ENCODE measurements around the gene BICD2.

BICD2 gene

DNA sequence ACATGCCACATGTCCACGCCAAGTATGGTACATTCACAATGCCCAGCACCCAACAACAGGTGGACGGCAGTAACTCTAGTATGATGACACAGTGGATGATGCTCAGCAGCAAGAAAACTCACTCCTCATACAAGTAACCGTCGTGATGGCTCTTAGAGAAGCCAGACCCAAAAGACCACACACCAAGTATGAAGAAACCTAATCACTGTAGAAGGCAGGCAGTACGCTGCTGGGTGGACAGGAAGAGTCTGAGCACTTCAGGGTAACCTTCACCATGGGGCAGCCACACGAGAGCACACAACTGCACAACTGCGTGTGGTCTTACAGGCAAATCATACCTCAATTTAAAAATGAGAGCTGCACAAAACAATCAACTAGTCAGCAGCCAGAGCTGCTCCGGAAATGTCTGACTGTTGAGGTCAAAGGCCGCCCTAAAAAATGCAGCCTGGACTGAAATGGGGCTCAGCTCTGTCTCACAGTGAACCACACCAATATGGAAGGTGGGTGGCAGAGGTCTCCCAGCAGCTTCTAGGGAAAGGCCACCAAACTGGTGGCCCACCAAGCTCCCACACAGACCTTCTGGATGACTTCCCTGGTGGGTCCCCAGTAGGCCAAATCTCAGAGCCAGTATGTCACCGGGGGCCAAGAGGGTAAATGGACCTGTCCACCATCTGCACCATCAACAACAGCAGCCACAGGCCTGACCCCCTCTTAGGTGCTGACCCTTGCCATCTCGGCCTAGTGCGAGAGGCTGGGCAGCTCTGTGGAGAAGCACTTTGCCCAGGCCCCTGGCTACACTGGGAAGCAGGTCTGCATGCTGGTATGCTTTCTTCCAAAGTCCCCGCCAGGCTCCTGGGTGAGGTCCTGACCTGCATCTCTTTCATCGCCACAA is 17.8 kb downstream of the BICD2 start:
- no peak for TF ChIP-seq ZNF274 (IDR thresholded peaks at IDR 0.05; ENCODE audit: low read depth, low read length)
- H3K4me3 ChIP-seq (ENCODE audit: low read length), result no peak overlapping the region

DNA sequence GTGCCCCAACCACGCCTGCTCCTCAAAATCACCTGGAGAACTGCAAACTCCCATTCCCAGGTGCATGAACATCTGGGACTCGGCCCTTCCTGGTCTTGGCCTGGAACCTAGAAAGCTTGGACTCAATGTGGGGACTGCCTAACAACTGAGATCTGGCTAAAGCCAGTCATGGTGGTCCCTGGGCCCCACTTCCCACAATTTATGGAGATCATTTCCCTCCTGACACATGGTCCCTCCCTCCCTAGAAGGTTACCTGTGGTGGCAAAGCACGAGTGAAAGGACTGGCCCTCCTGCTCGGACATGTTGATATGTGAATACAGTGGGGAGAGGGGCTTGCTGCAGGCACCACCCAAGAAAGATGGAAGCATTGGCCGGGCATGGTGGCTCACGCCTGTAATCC is 18.8 kb downstream of the BICD2 start:
- no peak overlapping the region for H3K4me3 ChIP-seq (ENCODE audit: low read length)
- TF ChIP-seq ZNF274 (IDR thresholded peaks at IDR 0.05; ENCODE audit: low read depth, low read length), result no peak

DNA sequence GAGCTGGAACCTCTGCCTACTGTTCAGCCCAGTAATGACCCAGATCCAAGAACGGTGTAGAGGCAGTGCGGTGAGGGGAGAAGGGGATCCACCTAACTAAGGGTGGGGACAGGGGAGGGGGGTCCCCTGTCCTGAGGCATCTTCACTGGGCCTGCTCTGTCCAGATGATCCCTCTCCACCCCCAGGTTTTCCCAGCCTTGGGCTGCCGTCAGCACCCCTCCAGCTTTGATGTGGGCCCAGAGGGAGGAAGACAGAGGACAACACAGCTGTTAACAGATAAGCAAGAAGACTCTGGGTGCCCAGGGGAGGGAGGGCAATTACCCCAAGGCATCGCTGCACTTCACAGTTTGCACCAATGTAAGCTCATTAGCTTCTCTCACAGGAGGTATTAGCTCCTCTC is 19.3 kb downstream of the BICD2 start:
- H3K4me3 ChIP-seq (ENCODE audit: low read length), result no peak overlapping the region
- no peak for TF ChIP-seq ZNF274 (IDR thresholded peaks at IDR 0.05; ENCODE audit: low read depth, low read length)

DNA sequence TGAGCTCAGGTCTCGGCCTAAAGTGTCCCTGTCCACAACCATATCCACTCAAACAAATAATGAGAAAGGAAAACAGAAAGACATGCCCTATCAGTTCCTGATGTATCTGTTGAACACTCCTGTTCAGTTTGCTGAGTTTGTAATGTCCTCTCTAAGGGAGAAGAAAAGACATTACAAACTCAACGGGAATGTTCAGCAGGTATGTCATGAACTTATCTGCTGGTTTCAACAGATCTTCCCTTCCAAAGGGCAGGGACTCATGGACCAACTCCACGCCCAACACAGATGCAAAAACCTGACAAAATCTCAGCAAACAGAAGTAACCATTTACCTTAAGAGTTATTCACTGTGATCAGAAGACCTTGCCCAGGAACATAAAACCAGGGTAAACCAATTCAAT is 23.7 kb downstream of the BICD2 start:
- TF ChIP-seq ZNF274 (IDR thresholded peaks at IDR 0.05; ENCODE audit: low read depth, low read length), result no peak

DNA sequence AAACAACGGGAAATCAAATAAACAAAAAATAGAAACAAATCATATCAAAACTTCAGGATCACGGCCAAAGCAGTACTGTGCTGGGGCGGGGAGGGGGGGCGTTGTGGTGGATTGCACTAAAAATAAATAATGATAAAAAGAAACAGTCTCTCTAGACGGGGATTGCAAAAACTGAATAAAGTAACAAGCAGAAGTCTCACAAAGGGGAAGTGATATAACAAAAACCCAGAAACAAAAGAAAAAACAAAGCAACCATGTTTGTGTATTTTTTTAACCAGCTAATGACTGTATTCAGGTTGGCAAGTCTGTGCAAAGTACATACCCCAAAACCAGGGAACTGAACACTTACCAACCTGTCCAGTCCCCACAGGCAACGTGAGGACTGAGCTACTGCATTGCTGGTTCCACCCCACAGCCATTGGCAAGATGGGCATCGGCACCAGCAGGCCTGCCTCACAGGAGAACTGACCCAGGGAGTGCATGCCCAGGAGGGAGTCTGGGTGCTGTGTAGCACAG is 24.1 kb downstream of the BICD2 start:
- no peak overlapping the region for H3K4me3 ChIP-seq (ENCODE audit: low read length)
- no peak for TF ChIP-seq ZNF274 (IDR thresholded peaks at IDR 0.05; ENCODE audit: low read depth, low read length)

More for the DNA sequence above, 23.7 kb downstream of the BICD2 start:
- H3K4me3 ChIP-seq (ENCODE audit: low read length), result no peak overlapping the region

DNA sequence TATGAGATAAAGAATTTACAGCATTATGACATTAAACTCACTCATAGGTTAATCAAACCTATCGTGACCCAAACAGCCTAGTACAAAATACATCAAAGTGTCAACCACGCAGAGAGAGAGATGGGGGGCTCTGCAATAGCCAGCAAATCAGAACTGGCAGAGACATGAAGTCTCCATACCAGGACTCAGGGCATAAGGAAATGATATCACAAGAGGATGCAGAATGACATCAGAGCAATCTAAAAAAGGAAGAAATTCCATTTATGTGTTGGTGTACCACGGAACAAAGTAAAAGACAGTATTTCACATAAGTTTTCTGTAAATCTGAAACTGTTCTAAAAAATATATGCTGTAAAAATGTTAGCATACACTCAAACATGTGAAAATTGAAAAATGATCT is 24.6 kb downstream of the BICD2 start:
- no peak for TF ChIP-seq ZNF274 (IDR thresholded peaks at IDR 0.05; ENCODE audit: low read depth, low read length)
- H3K4me3 ChIP-seq (ENCODE audit: low read length), result no peak overlapping the region

DNA sequence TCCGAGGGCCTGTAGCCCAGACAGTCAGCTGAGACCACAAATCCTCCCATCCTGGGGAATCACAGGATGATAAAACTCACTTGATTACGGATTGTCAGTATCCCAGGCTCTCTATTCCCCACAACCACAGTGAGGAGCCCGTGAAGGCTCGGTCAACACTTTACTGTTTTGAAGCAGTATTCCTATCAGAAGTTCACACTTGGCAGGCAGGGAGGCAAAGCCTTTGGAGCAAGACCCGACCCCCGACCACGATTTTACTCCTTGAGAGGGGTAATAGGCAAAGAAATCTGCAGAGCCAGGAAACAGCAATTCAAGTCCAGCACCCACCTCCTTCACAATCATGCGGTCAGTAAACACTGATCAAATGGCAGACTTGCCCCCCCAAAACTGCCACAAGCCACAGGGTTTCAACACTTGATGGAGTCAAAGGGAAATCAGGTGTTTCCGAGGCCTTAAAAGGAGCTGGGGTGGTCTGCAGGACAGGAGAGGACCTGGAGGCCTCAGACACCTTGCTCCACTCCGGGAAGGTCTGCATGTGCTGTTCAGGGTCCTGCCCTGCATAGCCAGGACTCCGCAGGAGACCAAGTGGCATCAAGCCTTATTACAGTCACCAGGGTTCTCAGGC is 25.2 kb downstream of the BICD2 start:
- no peak for TF ChIP-seq ZNF274 (IDR thresholded peaks at IDR 0.05; ENCODE audit: low read depth, low read length)
- H3K4me3 ChIP-seq (ENCODE audit: low read length), result no peak overlapping the region

DNA sequence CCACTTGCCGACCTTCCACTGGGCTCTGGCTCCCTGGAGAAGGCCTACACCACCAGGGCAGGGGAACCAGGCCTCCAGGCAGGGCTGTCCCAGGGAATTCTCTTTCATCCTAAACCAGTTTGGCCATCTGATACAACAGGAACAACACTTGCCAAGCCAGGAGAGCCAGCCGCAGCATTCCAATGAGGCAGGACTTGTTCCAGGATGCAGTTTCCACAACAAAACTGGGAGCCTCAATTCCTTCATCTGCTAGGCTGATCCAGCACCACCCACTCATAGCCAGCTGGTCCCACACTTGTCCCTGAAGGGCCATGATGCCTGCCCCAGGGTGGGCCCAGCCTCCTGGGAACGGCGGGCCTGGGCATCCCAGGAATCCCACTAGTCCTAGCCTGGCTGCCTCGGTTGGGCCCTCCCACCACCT is 26.0 kb downstream of the BICD2 start:
- no peak overlapping the region for H3K4me3 ChIP-seq (ENCODE audit: low read length)
- no peak for TF ChIP-seq ZNF274 (IDR thresholded peaks at IDR 0.05; ENCODE audit: low read depth, low read length)

DNA sequence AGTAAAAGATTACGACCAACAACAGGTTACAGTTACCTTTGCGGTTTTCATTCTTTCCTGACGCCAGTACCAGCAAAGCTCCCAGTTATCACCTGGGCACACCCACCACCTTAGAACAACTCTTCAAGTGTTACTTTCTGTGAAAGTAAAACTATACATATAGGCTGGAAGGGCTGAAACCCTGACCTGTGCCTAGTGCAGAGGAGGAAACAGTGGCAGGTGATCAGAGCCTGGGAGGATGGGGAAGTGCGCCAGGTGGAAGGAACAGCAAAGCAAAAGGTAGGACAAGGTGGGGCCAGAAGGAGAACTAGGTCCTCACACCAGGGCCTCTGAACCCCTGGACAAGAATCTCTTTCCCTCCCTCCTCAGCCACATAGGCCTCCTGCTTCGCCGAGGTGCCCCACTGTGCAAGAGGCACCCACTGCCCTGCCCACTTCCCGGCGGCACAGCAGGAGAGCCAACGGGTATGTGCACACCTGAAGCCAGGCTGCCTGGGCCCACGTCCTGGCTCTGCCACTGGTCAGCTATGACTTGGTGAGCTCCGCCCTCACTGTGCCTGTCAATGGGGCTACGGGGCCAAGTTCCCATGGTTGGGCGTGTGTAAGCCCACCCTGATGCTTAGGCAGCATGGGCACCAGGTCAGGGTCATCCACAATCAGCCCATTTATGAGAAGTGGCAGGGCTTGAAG is 26.9 kb downstream of the BICD2 start:
- H3K4me3 ChIP-seq (ENCODE audit: low read length), result no peak overlapping the region
- no peak for TF ChIP-seq ZNF274 (IDR thresholded peaks at IDR 0.05; ENCODE audit: low read depth, low read length)

DNA sequence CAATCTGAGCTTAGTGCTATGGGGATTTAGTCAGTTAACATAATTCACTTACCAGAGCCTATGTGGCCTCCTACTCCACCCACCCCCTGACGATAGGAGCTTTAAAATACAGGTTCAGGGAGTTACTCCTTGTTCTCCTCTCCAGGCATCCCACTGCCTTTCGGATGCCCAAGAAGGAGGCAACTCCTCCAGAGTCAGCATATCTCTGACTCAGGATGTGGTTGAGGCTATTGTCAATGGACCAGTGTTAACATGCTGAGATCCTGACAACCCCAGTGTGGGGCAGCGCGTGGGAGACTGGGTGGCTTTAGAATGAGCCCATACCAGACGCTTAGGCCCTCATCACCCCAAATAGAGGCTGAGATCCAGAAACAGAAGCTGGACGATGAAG is 27.4 kb downstream of the BICD2 start:
- H3K4me3 ChIP-seq (ENCODE audit: low read length), result no peak overlapping the region
- no peak for TF ChIP-seq ZNF274 (IDR thresholded peaks at IDR 0.05; ENCODE audit: low read depth, low read length)

DNA sequence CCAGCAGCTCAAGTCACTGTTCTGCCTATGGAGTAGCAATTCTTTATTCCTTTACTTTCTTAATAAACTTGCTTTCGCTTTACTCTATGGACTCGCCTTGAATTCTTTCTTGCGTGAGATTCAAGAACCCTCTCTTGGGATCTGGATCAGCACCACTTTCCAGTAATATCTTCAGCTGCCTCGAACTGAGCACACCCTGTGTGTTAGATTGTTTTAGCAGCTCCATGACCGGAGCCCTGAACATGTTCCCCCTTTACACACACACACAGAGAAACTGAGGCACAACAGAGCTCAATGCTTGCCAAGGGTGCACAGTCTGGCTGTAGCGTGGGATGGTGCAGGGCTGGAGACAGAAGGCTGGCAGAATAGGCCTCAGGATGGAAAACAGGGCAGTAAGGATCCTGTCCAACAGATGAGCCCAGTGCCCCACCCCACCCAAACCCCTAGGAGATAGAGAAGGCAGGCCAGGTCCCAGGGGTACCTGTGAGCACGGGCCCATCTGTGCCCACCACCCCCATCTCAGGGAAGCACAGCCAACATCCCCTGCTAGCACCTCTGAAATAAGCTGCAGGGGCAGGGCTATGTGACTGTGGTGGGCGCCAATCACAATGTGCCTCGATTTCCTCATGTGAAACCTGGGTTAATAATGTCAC is 27.9 kb downstream of the BICD2 start:
- H3K4me3 ChIP-seq (ENCODE audit: low read length), result no peak overlapping the region
- no peak for TF ChIP-seq ZNF274 (IDR thresholded peaks at IDR 0.05; ENCODE audit: low read depth, low read length)

DNA sequence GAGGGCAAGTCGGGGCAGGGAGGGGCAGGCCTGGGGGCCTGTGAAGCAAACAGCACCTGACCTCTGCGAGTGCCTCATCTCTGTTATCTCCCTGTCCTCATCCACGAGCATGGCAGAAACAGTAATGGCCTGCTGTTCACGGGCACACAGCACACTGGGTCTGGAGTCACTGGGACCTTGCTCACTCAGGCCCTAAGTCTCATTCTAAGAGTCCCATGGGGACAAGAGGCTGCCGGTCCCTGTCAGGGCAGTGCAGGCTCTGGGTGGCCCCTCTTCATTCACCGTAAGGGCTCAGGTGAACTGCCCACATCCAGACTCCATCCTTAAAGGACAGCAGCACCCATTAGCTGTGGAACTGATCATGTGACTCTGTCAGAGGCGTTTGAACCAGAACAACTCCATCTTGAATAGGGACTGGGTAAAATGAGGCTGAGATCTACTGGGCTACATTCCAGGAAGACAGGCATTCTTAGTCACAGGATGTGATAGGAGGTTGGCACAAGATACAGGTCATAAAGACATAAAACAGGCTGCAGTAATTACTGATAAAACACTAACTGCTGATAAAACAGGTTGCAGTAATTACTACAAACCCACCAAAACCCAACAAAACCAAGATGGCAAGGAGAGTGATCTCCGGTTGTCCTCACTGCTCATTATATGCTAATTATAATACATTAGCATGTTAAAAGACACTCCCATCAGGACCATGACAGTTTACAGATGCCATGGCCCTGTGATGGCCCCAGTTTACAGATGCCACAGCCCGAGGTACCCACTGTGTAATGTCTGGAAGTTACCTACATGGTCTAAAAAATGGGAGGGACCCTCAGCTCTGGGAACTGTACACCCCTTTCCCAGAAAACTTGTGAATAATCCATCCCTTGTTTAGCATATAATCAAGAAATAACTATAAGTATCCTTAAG is 28.7 kb downstream of the BICD2 start:
- TF ChIP-seq ZNF274 (IDR thresholded peaks at IDR 0.05; ENCODE audit: low read depth, low read length), result no peak
- H3K4me3 ChIP-seq (ENCODE audit: low read length), result no peak overlapping the region

Data from GM08714 (cell line).